ENCODE results near the gene NOMO2. TPM values are rescaled to one million over a fixed set of nuclear protein-coding genes. Genes with fewer than 3 reads are reported as not detected.

Gene NOMO2
- polyA plus RNA-seq, 3 donors: 86.4 to 97.0 (median 91.2) TPM

Other genes starting within 250 kb of the NOMO2 start
- gene NPIPA8, start 225.4 kb downstream of the NOMO2 start, polyA plus RNA-seq (ENCODE audit: insufficient read length in 3 of 3): 100 to 1,000 TPM in 1 of 3 donors, 10 to 100 TPM in 2; 47.1 to 104 (median 64.4) TPM
- 1,000 to 10,000 TPM; 2,577 to 2,870 (median 2,796) TPM for gene RPS15A, start 228.2 kb upstream of the NOMO2 start, polyA plus RNA-seq (ENCODE audit: insufficient read length in 3 of 3)
- gene ARL6IP1, start 239.5 kb upstream of the NOMO2 start, polyA plus RNA-seq (ENCODE audit: insufficient read length in 3 of 3): 100 to 1,000 TPM; 300 to 308 (median 307) TPM